MM.1S (cell line): Measurements from ENCODE around the gene TPI1.
A peak's percentile ranks its signal among the peaks of the same experiment; 100 is the strongest.

Experiments
- DNase-seq: peaks from one replicate; pipeline ENCODE4 v3.0.0-alpha.2; 2015
- H2AFZ ChIP-seq: fragments of 300-600 bp; sonication (generic); 2 replicates; pipeline ENCODE4 v1.6.0; 2016; ENCODE audit warnings: antibody characterized with exemption, low read length
- H3F3A ChIP-seq: fragments of 300-600 bp; sonication (generic); 2 replicates; pipeline ENCODE4 v1.6.1; 2016; ENCODE audit warnings: mild to moderate bottlenecking, antibody characterized with exemption, low read length, moderate library complexity, mixed read lengths; ENCODE audit not compliant: insufficient read depth
- H3K27ac ChIP-seq: fragments of 300-600 bp; sonication (generic); 2 replicates; pipeline ENCODE4 v1.5.1; 2016; ENCODE audit warnings: mild to moderate bottlenecking, low read length
- H3K27me3 ChIP-seq: fragments of 300-600 bp; sonication (generic); replicated peaks from 2 replicates; pipeline ENCODE4 v1.6.0; 2016; ENCODE audit warnings: low read length; ENCODE audit not compliant: insufficient read depth
- H3K36me3 ChIP-seq: fragments of 300-600 bp; sonication (generic); replicated peaks from 2 replicates; pipeline ENCODE4 v1.6.1; 2016; ENCODE audit warnings: mild to moderate bottlenecking, low read length, mixed read lengths; ENCODE audit not compliant: insufficient read depth
- H3K4me1 ChIP-seq: fragments of 300-600 bp; sonication (generic); 2 replicates; pipeline ENCODE4 v1.6.1; 2016; ENCODE audit warnings: low read length, mixed read lengths
- H3K4me2 ChIP-seq: fragments of 300-600 bp; sonication (generic); 2 replicates; pipeline ENCODE4 v1.6.0; 2016; ENCODE audit warnings: low read depth, low read length
- H3K4me3 ChIP-seq: fragments of 300-600 bp; sonication (generic); 2 replicates; pipeline ENCODE4 v1.5.1; 2016; ENCODE audit warnings: low read length, mixed read lengths
- H3K79me2 ChIP-seq: fragments of 300-600 bp; sonication (generic); 2 replicates; pipeline ENCODE4 v1.6.1; 2016; ENCODE audit warnings: mixed run types, low read length, mixed read lengths
- H3K9ac ChIP-seq: fragments of 300-600 bp; sonication (generic); 2 replicates; pipeline ENCODE4 v1.6.1; 2016; ENCODE audit warnings: low read length, mixed read lengths
- H3K9me2 ChIP-seq: fragments of 300-600 bp; sonication (generic); replicated peaks from 2 replicates; pipeline ENCODE4 v1.6.1; 2016; ENCODE audit warnings: mild to moderate bottlenecking, low read length, mixed read lengths; ENCODE audit not compliant: insufficient read depth
- H3K9me3 ChIP-seq: fragments of 300-600 bp; sonication (generic); replicated peaks from 2 replicates; pipeline ENCODE4 v1.6.1; 2016; ENCODE audit warnings: mild to moderate bottlenecking, low read length, mixed read lengths; ENCODE audit not compliant: insufficient read depth
- H4K20me1 ChIP-seq: fragments of 300-600 bp; sonication (generic); 2 replicates; pipeline ENCODE4 v1.6.1; 2016; ENCODE audit warnings: mild to moderate bottlenecking, low read length, moderate library complexity, mixed read lengths; ENCODE audit not compliant: insufficient read depth
- EZH2 ChIP-seq: fragments of 300-600 bp; sonication (generic); optimal IDR thresholded peaks from 2 replicates; pipeline ENCODE3; 2017; ENCODE audit warnings: low read depth, mild to moderate bottlenecking, antibody characterized with exemption, low read length, mixed read lengths
- EZH2phosphoT487 ChIP-seq: fragments of 300-600 bp; sonication (generic); IDR thresholded peaks from 2 replicates; pipeline ENCODE4 v1.6.1; 2018; ENCODE audit warnings: antibody characterized with exemption, low read length
- TF ChIP-seq, protein P1 (sequence below): fragments of 300-600 bp; sonication (generic); IDR thresholded peaks from 2 replicates; pipeline ENCODE4 v1.5.1; 2016; ENCODE audit warnings: antibody characterized with exemption, low read length, mixed read lengths

The TPI1 gene

DNA sequence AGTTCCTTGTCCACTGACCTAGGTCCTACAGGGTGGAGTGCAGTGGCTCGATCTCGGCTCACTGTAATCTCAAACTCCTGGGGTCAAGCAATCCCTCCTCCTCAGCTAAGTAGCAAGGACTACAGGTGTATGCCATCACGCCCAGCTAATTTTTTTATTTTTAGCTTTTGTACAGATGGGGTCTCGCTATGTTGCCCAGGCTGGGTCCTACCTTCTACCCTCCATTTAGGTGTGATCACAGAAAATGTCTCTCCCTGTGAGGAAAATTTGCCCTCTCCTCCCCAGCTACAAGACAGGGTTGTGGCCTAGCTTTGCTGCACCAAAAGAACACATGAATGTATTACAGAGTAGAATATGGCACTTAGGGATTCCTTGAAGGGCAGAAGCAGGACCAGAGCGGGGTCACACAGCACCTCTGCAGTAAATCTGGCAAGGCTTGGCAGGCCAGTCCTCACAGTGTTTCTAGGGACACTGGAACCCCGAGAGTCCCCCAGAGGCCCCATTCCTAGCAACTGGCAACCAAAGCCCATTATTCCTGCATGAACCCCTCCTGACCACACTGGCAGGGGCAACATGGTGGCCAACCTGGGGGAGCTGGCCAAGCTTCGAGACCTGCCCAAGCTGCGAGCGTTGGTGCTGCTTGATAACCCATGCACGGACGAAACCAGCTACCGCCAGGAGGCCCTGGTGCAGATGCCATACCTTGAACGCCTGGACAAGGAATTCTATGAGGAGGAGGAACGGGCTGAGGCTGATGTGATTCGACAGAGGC, 45.0 kb downstream of the TPI1 start:
- Histone ChIP-seq H3K4me1 (peaks cover 16% of the 10 kb centered on the region), H4K20me1 (no peaks in the 10 kb centered on the region), H3K79me2 (peaks cover 37% of the 10 kb centered on the region), H2AFZ (no peak overlapping the region), H3K9me3 (no peaks in the 10 kb centered on the region), H3K4me3 (no peak overlapping the region), H3K27me3 (no peaks in the 10 kb centered on the region), H3K36me3 (peaks cover 10% of the 10 kb centered on the region; the same call in 1 of the 2 replicates), H3K27ac (no peak overlapping the region), H3K9me2 (no peaks in the 10 kb centered on the region), H3K9ac (no peak overlapping the region), H3K4me2 (no peak overlapping the region), H3F3A (peaks cover 13% of the 10 kb centered on the region)
- no peak for DNase-seq
- TF ChIP-seq EZH2 (no peak), EZH2phosphoT487 (no peak)
- TF ChIP-seq, protein P1, sequence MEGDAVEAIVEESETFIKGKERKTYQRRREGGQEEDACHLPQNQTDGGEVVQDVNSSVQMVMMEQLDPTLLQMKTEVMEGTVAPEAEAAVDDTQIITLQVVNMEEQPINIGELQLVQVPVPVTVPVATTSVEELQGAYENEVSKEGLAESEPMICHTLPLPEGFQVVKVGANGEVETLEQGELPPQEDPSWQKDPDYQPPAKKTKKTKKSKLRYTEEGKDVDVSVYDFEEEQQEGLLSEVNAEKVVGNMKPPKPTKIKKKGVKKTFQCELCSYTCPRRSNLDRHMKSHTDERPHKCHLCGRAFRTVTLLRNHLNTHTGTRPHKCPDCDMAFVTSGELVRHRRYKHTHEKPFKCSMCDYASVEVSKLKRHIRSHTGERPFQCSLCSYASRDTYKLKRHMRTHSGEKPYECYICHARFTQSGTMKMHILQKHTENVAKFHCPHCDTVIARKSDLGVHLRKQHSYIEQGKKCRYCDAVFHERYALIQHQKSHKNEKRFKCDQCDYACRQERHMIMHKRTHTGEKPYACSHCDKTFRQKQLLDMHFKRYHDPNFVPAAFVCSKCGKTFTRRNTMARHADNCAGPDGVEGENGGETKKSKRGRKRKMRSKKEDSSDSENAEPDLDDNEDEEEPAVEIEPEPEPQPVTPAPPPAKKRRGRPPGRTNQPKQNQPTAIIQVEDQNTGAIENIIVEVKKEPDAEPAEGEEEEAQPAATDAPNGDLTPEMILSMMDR: no peak

DNA sequence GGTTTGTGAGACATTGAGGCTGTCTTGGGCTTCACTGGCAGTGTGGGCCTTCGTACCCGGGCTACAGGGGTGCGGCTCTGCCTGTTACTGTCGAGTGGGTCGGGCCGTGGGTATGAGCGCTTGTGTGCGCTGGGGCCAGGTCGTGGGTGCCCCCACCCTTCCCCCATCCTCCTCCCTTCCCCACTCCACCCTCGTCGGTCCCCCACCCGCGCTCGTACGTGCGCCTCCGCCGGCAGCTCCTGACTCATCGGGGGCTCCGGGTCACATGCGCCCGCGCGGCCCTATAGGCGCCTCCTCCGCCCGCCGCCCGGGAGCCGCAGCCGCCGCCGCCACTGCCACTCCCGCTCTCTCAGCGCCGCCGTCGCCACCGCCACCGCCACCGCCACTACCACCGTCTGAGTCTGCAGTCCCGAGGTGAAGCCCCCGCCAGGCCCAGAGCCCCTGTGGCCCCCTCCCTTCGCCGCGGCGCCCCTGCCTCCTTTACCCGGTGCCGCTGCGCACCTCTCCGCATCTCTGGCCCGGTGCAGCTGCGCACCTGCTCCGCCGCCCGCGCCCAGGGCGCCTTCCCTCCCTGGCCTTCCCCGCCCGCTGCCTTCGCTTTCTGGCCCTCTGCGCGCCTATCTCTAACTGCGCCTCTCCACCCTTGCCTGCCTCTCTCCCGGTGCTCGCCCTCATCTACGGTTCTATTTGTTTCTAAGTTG, 47.1 kb downstream of the TPI1 start, which contains the start of gene ENO2:
ENO2 (plus strand) TSS at position 335 of the 701 bp plus-strand sequence. CDS start 1,253 bp downstream, outside the sequence.
- peaks cover 25% of the 10 kb centered on the region for H3K4me1 ChIP-seq
- no peaks in the 10 kb centered on the region for H4K20me1 ChIP-seq
- peaks cover 21% of the 10 kb centered on the region for H3F3A ChIP-seq
- no peaks in the 10 kb centered on the region for H3K9me2 ChIP-seq
- peak within 1 kb of the TSS; percentile 87 for H2AFZ ChIP-seq
- peak within 1 kb of the TSS; percentile 94 for H3K4me3 ChIP-seq
- H3K79me2 ChIP-seq: peaks cover 43% of the 10 kb centered on the region
- TF ChIP-seq, protein P1: no peak
- TF ChIP-seq EZH2: no peak
- TF ChIP-seq EZH2phosphoT487: no peak
- peak; percentile 63 for DNase-seq
- no peaks in the 10 kb centered on the region for H3K27me3 ChIP-seq
- H3K27ac ChIP-seq: peak within 1 kb of the TSS; percentile 69; the same call in 1 of the 2 replicates
- H3K36me3 ChIP-seq: peaks cover 10% of the 10 kb centered on the region; the same call in 1 of the 2 replicates
- H3K9me3 ChIP-seq: no peaks in the 10 kb centered on the region
- peak within 1 kb of the TSS; percentile 92 for H3K4me2 ChIP-seq
- peak within 1 kb of the TSS; percentile 80 for H3K9ac ChIP-seq

DNA sequence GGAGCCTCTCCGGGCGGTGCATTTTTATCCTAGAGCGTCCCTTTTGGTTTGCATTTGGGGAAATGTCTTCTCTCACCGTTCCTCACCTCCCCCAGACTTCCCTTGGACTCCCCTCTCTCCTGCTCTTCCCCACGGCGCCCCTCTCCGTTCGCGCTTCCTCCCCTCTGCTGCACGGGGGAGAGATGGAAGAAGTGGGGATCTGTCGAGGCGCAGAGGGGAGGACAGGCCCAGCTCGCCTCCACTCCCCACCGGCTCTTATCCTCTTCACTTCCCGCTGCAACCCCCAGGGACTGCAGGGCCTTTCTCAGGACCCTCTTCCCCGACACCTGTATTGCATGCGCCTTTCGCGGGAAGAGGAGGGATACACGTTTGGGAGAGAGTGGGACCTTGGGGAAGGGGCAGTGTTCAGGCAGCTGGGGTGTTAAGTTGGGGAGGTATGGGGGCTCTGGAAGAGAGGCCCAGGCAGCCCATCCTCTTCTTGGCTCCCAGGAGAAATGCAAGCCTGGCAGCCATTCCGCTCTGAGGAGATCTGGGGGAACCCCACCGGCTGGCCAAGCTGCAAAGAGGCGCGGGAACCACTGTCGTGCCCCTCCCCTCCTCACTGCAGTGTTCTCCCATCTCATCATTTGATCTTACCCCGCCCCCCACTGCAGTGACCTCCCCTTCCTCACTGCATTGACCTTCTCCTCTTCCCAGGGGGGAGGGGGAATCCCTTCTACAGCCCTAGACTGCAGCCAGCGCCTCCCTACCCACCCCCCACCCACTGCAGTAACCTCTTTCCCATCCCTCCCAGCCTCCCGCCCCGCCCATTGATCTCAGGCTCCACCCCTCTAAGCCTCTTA, 47.8 kb downstream of the TPI1 start:
- no peaks in the 10 kb centered on the region for H3K27me3 ChIP-seq
- peaks cover 28% of the 10 kb centered on the region for H3F3A ChIP-seq
- H4K20me1 ChIP-seq: no peaks in the 10 kb centered on the region
- DNase-seq: no peak
- H3K9ac ChIP-seq: peak overlapping the region; percentile 80
- peak overlapping the region; percentile 69; the same call in 1 of the 2 replicates for H3K27ac ChIP-seq
- H3K79me2 ChIP-seq: peaks cover 43% of the 10 kb centered on the region
- no peaks in the 10 kb centered on the region for H3K9me2 ChIP-seq
- peak overlapping the region; percentile 94 for H3K4me3 ChIP-seq
- H3K9me3 ChIP-seq: no peaks in the 10 kb centered on the region
- H3K4me1 ChIP-seq: peaks cover 33% of the 10 kb centered on the region
- peak overlapping the region; percentile 92 for H3K4me2 ChIP-seq
- peaks cover 10% of the 10 kb centered on the region; the same call in 1 of the 2 replicates for H3K36me3 ChIP-seq
- H2AFZ ChIP-seq: peak overlapping the region; percentile 87
- no peak for TF ChIP-seq EZH2phosphoT487
- TF ChIP-seq EZH2: no peak
- TF ChIP-seq, protein P1: no peak
